ENCODE measurements around the gene POMGNT1. TPM values are rescaled to one million over a fixed set of nuclear protein-coding genes. Genes with fewer than 3 reads are reported as not detected.

POMGNT1 gene
- total and polyA plus RNA-seq, 2 of the 13 experiments (the other 11 are each of a cell fraction or from before 2014, with no cell fraction given), result 33.9 to 46.8 TPM

- Histone ChIP-seq H3K4me3 (replicated peaks in 1 of 3; ENCODE audit: insufficient read depth in 1 of 3, low read depth in 2 of 3, low read length in 3 of 3) (peak overlapping the region in 1 of 3 experiments; percentile 6; a peak in 1 of 6 replicates), H3K36me3 (replicated peaks in 1 of 2; ENCODE audit: control insufficient read depth in 1 of 2, insufficient read depth in 2 of 2, low read length in 2 of 2) (no peaks in the 10 kb centered on the region), H3K9me3 (ENCODE audit: low read length) (no peaks in the 10 kb centered on the region), H3K27ac (ENCODE audit: extremely low read length, insufficient read depth, low read length) (no peak overlapping the region), H3K9ac (ENCODE audit: insufficient read depth, low read depth, low read length) (0 out of 2 replicates have a peak overlapping the region, but pooled peaks have one; percentile 13), H3K27me3 (ENCODE audit: control insufficient read depth in 1 of 2, insufficient read depth in 2 of 2, low read length in 2 of 2) (no peaks in the 10 kb centered on the region; a peak in 1 of 5 replicates), H3K4me1 (ENCODE audit: insufficient read depth, low read length) (peaks cover 67% of the 10 kb centered on the region), H2AFZ (ENCODE audit: low read length) (peak overlapping the region; percentile 46), H3K79me2 (ENCODE audit: insufficient read depth, low read length) (no peaks in the 10 kb centered on the region), H4K20me1 (ENCODE audit: insufficient read depth, low read length) (no peaks in the 10 kb centered on the region), H3K4me2 (ENCODE audit: low read depth, low read length) (peak overlapping the region; percentile 70)
- peak; percentile 11; the same call in 1 of the 2 replicates for TF ChIP-seq ELF3 (CRISPR knock-in tag; IDR thresholded peaks at IDR 0.05)
- TF ChIP-seq KMT2B (CRISPR knock-in tag; IDR thresholded peaks at IDR 0.05), result no peak
- TF ChIP-seq SOX6 (IDR thresholded peaks at IDR 0.05), result no peak
- TF ChIP-seq SOX6 (CRISPR knock-in tag; IDR thresholded peaks at IDR 0.05), result 0 out of 2 replicates have a peak, but pooled peaks have one; percentile 10
- TF ChIP-seq MXD1 (CRISPR knock-in tag; IDR thresholded peaks at IDR 0.05), result no peak
- no peak for TF ChIP-seq MTF1 (CRISPR knock-in tag; IDR thresholded peaks at IDR 0.05)
- peak; percentile 49; the same call in 1 of the 2 replicates for TF ChIP-seq SIX1 (CRISPR knock-in tag; IDR thresholded peaks at IDR 0.05; ENCODE audit: borderline replicate concordance)
- peak; percentile 90 for TF ChIP-seq ZNF3 (CRISPR knock-in tag; IDR thresholded peaks at IDR 0.05)
- TF ChIP-seq NFE2L1 (CRISPR knock-in tag; IDR thresholded peaks at IDR 0.05; ENCODE audit: borderline replicate concordance), result no peak
- no peak for TF ChIP-seq ELK4 (CRISPR knock-in tag; IDR thresholded peaks at IDR 0.05; ENCODE audit: borderline replicate concordance)
- POLR2A ChIA-PET, result interaction anchor here (0.8 to 3.3 kb wide), 2 partner anchors 16 to 42 kb away, joined by 3 to 24 read pairs; partner anchors contain the start of gene POMGNT1
- FAIRE-seq (no peak), DNase-seq (ENCODE audit: low spot score) (no peak), ATAC-seq (no peak)
- WGBS (ENCODE audit: low lambda C conversion rate), result 14% methylated on average over 10 of the region's 10 CpGs
- no TSS peak for BruUV-seq (replicated peaks)
- CTCF ChIA-PET (ENCODE audit: low intra/inter-chr PET ratio, low total read pairs), result interaction anchor here (3.2 to 4.9 kb wide), 2 partner anchors 41 to 144 kb away, joined by 43 to 88 read pairs; no protein-coding TSS in a partner anchor
- intact Hi-C loops (cut with micrococcal nuclease; ENCODE audit: unreplicated experiment), result loop anchor here (2.0 kb wide), 1 partner anchor 17 kb away; the partner anchor contains the start of gene POMGNT1
- in situ Hi-C loops (cut with HindIII; ENCODE audit: extremely low pct_ligation_motif_present, low pct_unique_long_range_greater_than_20kb), result loop anchor here (5.0 kb wide), 1 partner anchor 41 kb away; no protein-coding TSS in a partner anchor
These were observed 16.6 kb downstream of the POMGNT1 start for GRCh38 chr1:46181343-46182260.

All from HepG2 (cell line).